HG03066 (cell line): Measurements from ENCODE around the gene TMEM11.

Experiments
- ATAC-seq: cut with Tn5 transposase; IDR thresholded peaks from one replicate; pipeline ENCODE4 v1.9.1; 2021; ENCODE audit warnings: low read depth; ENCODE audit not compliant: unreplicated experiment

TMEM11 gene

GRCh38 chr17:21186399-21187187, 27.4 kb downstream of the TMEM11 start:
- no peak for ATAC-seq

GRCh38 chr17:21185061-21185460, 28.9 kb downstream of the TMEM11 start:
- no peak for ATAC-seq

- ATAC-seq, result no peak
Observed at GRCh38 chr17:21184570-21184969, 29.4 kb downstream of the TMEM11 start.

- ATAC-seq, result no peak
Observed at GRCh38 chr17:21183468-21183867, 30.5 kb downstream of the TMEM11 start.

GRCh38 chr17:21177854-21178600, 35.9 kb downstream of the TMEM11 start:
- no peak for ATAC-seq

- ATAC-seq, result no peak
Observed at GRCh38 chr17:21177401-21177800, 36.6 kb downstream of the TMEM11 start.

GRCh38 chr17:21176773-21177395, 37.1 kb downstream of the TMEM11 start:
- ATAC-seq, result no peak

- no peak for ATAC-seq
Observed at GRCh38 chr17:21174713-21175112, 39.2 kb downstream of the TMEM11 start.

GRCh38 chr17:21174186-21174585, 39.8 kb downstream of the TMEM11 start:
- ATAC-seq, result no peak

- ATAC-seq, result no peak
Observed at GRCh38 chr17:21173543-21173942, 40.4 kb downstream of the TMEM11 start.

- ATAC-seq, result no peak
Observed at GRCh38 chr17:21172846-21173245, 41.1 kb downstream of the TMEM11 start.

GRCh38 chr17:21171970-21172510, 41.9 kb downstream of the TMEM11 start:
- ATAC-seq, result no peak

- ATAC-seq, result peak; percentile 65
Observed at GRCh38 chr17:21171309-21171922, 42.5 kb downstream of the TMEM11 start.

- ATAC-seq, result no peak
Observed at GRCh38 chr17:21170809-21171208, 43.2 kb downstream of the TMEM11 start.

- ATAC-seq, result no peak
Observed at GRCh38 chr17:21169496-21169895, 44.5 kb downstream of the TMEM11 start.

GRCh38 chr17:21168555-21168865, 45.5 kb downstream of the TMEM11 start:
- no peak for ATAC-seq

- no peak for ATAC-seq
Observed at GRCh38 chr17:21167303-21167702, 46.7 kb downstream of the TMEM11 start.

GRCh38 chr17:21166595-21167210, 47.3 kb downstream of the TMEM11 start:
- ATAC-seq, result no peak

- no peak for ATAC-seq
Observed at GRCh38 chr17:21165922-21166594, 47.9 kb downstream of the TMEM11 start.

- no peak for ATAC-seq
Observed at GRCh38 chr17:21164620-21165019, 49.3 kb downstream of the TMEM11 start.
